ENCODE results near the gene CSMD2.

CSMD2 gene

GRCh38 chr1:33575324-33575879 is 589.6 kb downstream of the CSMD2 start:
- DNase-seq, result no peak

GRCh38 chr1:33573661-33574060 is 591.4 kb downstream of the CSMD2 start:
- DNase-seq, result no peak

- no peak for DNase-seq
These were observed 592.6 kb downstream of the CSMD2 start for GRCh38 chr1:33572387-33572786.

GRCh38 chr1:33569331-33569730 is 595.7 kb downstream of the CSMD2 start:
- no peak for DNase-seq

- DNase-seq, result no peak
These were observed 601.3 kb downstream of the CSMD2 start for GRCh38 chr1:33563699-33564098.

- no peak for DNase-seq
These were observed 602.5 kb downstream of the CSMD2 start for GRCh38 chr1:33562563-33562962.

GRCh38 chr1:33561576-33561975 is 603.5 kb downstream of the CSMD2 start:
- DNase-seq, result no peak

- DNase-seq, result no peak
These were observed 604.4 kb downstream of the CSMD2 start for GRCh38 chr1:33560680-33561079.

- no peak for DNase-seq
These were observed 616.3 kb downstream of the CSMD2 start for GRCh38 chr1:33548721-33549120.

GRCh38 chr1:33548319-33548718 is 616.7 kb downstream of the CSMD2 start:
- DNase-seq, result no peak

GRCh38 chr1:33547576-33547975 is 617.5 kb downstream of the CSMD2 start:
- no peak for DNase-seq

- DNase-seq, result no peak
These were observed 623.1 kb downstream of the CSMD2 start for GRCh38 chr1:33541966-33542365.

GRCh38 chr1:33537885-33538284 is 627.1 kb downstream of the CSMD2 start:
- DNase-seq, result no peak

GRCh38 chr1:33535334-33535733 is 629.7 kb downstream of the CSMD2 start:
- no peak for DNase-seq

GRCh38 chr1:33532936-33533335 is 632.1 kb downstream of the CSMD2 start:
- no peak for DNase-seq

GRCh38 chr1:33532250-33532649 is 632.8 kb downstream of the CSMD2 start:
- no peak for DNase-seq

GRCh38 chr1:33529957-33530356 is 635.1 kb downstream of the CSMD2 start:
- no peak for DNase-seq

- DNase-seq, result no peak
These were observed 637.1 kb downstream of the CSMD2 start for GRCh38 chr1:33527934-33528333.

- no peak for DNase-seq
These were observed 640.4 kb downstream of the CSMD2 start for GRCh38 chr1:33524586-33524985.

GRCh38 chr1:33519240-33519884 is 645.7 kb downstream of the CSMD2 start:
- no peak for DNase-seq

- DNase-seq, result no peak
These were observed 647.3 kb downstream of the CSMD2 start for GRCh38 chr1:33517596-33518250.

- no peak for DNase-seq
These were observed 648.0 kb downstream of the CSMD2 start for GRCh38 chr1:33516891-33517567.

- DNase-seq, result no peak
These were observed 648.6 kb downstream of the CSMD2 start for GRCh38 chr1:33516428-33516827.

- no peak for DNase-seq
These were observed 649.4 kb downstream of the CSMD2 start for GRCh38 chr1:33515607-33516006.

All from activated CD4-positive, CD25-positive, alpha-beta regulatory T cell treated with anti-CD3 and anti-CD28 coated beads, Interleukin-2, amount 50 U/mL, for 72 hours (primary cell).